HG03159 (cell line): Measurements from ENCODE around the gene SLC7A1.

ENCODE experiments used
- ATAC-seq: cut with Tn5 transposase; IDR thresholded peaks from one replicate; pipeline ENCODE4 v1.9.1; 2021; ENCODE audit warnings: mild to moderate bottlenecking, moderate library complexity; ENCODE audit not compliant: unreplicated experiment

SLC7A1 gene

GRCh38 chr13:29583073-29583785 lies 12.3 kb downstream of the SLC7A1 start:
- ATAC-seq: no peak

GRCh38 chr13:29582171-29582570 lies 13.3 kb downstream of the SLC7A1 start:
- no peak for ATAC-seq

- ATAC-seq: no peak
These were observed 13.8 kb downstream of the SLC7A1 start for GRCh38 chr13:29581666-29582065.

GRCh38 chr13:29579094-29579493 lies 16.4 kb downstream of the SLC7A1 start:
- no peak for ATAC-seq

GRCh38 chr13:29578300-29579085 lies 17.0 kb downstream of the SLC7A1 start:
- no peak for ATAC-seq

GRCh38 chr13:29577136-29578051 lies 18.1 kb downstream of the SLC7A1 start:
- ATAC-seq: no peak

GRCh38 chr13:29576581-29576980 lies 18.9 kb downstream of the SLC7A1 start:
- no peak for ATAC-seq

GRCh38 chr13:29575098-29575497 lies 20.4 kb downstream of the SLC7A1 start:
- no peak for ATAC-seq

- ATAC-seq: no peak
These were observed 22.3 kb downstream of the SLC7A1 start for GRCh38 chr13:29573190-29573589.

- ATAC-seq: no peak
These were observed 22.9 kb downstream of the SLC7A1 start for GRCh38 chr13:29572575-29572974.

- no peak for ATAC-seq
These were observed 23.5 kb downstream of the SLC7A1 start for GRCh38 chr13:29571876-29572570.

GRCh38 chr13:29570051-29570654 lies 25.3 kb downstream of the SLC7A1 start:
- no peak for ATAC-seq

- ATAC-seq: no peak
These were observed 26.0 kb downstream of the SLC7A1 start for GRCh38 chr13:29569253-29570050.

- no peak for ATAC-seq
These were observed 26.8 kb downstream of the SLC7A1 start for GRCh38 chr13:29568731-29569130.

- ATAC-seq: no peak
These were observed 28.1 kb downstream of the SLC7A1 start for GRCh38 chr13:29567411-29567810.

GRCh38 chr13:29566206-29566605 lies 29.3 kb downstream of the SLC7A1 start:
- no peak for ATAC-seq

GRCh38 chr13:29564818-29565217 lies 30.7 kb downstream of the SLC7A1 start:
- ATAC-seq: no peak

GRCh38 chr13:29564373-29564772 lies 31.1 kb downstream of the SLC7A1 start:
- no peak for ATAC-seq

GRCh38 chr13:29563941-29564340 lies 31.5 kb downstream of the SLC7A1 start:
- ATAC-seq: no peak
